Activated naive CD4-positive, alpha-beta T cell (primary cell): Measurements from ENCODE around the gene SUB1.

ENCODE experiments used
- DNase-seq, 4 experiments: peaks; one replicate each; lab custom pipeline; 2025; lab: John Stamatoyannopoulos, UW

SUB1 gene

DNA sequence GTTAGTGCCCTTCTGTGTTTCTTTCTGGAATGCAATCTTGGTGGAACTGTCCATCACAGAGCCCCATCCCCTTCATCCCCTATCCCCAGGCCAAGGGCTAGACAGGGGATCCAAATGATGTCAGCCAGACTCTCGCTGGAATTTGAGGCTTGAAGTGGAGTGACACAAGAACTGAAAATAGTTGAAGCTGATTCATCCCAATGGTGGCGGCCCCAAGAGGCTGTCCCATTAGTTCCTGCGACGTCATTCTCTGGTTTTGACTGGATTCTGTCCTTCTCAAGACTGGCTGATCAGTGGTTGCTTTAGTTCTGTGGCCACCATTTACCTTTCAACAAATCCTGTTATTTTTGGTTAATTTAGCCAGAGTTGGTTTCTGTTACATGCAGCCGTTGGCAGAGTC is 59.9 kb downstream of the SUB1 start:
- no peak for DNase-seq

- no peak for DNase-seq
Observed at GRCh38 chr5:32646061-32646969, 61.0 kb downstream of the SUB1 start.

DNA sequence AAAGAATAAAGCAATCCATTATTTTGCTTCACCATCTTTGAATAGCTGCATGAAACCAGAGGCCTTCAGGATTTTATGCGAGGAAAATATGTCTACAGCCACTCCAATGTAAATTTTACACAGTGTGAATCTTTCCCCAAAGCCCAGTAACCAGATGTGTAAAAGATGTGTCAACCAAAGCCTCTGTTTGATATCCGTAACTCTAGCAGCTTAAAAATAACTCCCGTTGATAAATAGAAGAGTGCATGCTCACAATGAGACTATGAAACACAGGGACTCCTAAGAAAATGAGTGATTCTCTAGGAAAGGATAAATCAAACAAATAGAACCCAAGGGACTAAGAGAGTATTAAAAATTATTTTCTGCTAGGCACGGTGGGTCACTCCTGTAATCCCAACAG is 65.7 kb downstream of the SUB1 start:
- no peak for DNase-seq

DNA sequence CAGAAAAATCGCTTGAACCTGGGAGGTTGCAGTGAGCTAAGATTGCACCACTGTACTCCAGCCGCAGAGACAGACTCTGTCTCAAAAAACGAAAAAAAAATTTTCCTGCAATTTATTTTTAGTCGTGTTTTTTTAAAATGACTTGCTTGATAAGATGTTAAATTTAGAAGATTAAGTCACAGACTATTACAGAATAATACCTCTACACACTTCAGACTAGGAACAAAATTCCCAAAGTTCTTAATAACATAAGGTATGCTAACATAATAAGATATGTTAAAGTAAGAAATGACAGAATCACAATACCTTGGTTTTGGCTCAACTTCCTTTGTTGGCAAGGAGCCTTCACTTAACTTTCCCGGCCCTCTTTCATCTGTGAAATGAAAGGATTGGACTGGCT is 66.3 kb downstream of the SUB1 start:
- DNase-seq: no peak
